ENCODE measurements around the gene P3H3.
A peak's percentile ranks its signal among the peaks of the same experiment; 100 is the strongest.

The P3H3 gene

GRCh38 chr12:6807170-6807569 lies 21.0 kb upstream of the P3H3 start:
- no peak for DNase-seq (ENCODE audit: low spot score)

- DNase-seq (ENCODE audit: low spot score), result no peak
These were observed 19.2 kb upstream of the P3H3 start for GRCh38 chr12:6809056-6809455.

- DNase-seq (ENCODE audit: low spot score), result no peak
These were observed 17.4 kb upstream of the P3H3 start for GRCh38 chr12:6810758-6811157.

GRCh38 chr12:6813363-6813762 lies 14.8 kb upstream of the P3H3 start:
- DNase-seq (ENCODE audit: low spot score), result no peak

GRCh38 chr12:6816598-6816997 lies 11.6 kb upstream of the P3H3 start:
- DNase-seq (ENCODE audit: low spot score), result no peak

GRCh38 chr12:6817098-6817497 lies 11.1 kb upstream of the P3H3 start:
- no peak for DNase-seq (ENCODE audit: low spot score)

- no peak for DNase-seq (ENCODE audit: low spot score)
These were observed 10.5 kb upstream of the P3H3 start for GRCh38 chr12:6817662-6818157.

GRCh38 chr12:6818222-6818621 lies 10.0 kb upstream of the P3H3 start:
- peak; percentile 78 for DNase-seq (ENCODE audit: low spot score)

GRCh38 chr12:6818645-6819044 lies 9.6 kb upstream of the P3H3 start:
- peak; percentile 52 for DNase-seq (ENCODE audit: low spot score)

- DNase-seq (ENCODE audit: low spot score), result peak; percentile 58
These were observed 8.8 kb upstream of the P3H3 start for GRCh38 chr12:6819106-6820030.

GRCh38 chr12:6820166-6820565 lies 8.0 kb upstream of the P3H3 start:
- DNase-seq (ENCODE audit: low spot score), result peak; percentile 66

GRCh38 chr12:6821591-6822425 lies 6.4 kb upstream of the P3H3 start, which contains the start of gene GPR162:
GPR162 (plus strand) TSS chr12:6821821; CDS start chr12:6823899, 2,078 bp downstream.
- peak; percentile 95 for DNase-seq (ENCODE audit: low spot score)

GRCh38 chr12:6822426-6823135 lies 5.6 kb upstream of the P3H3 start:
- peak; percentile 46 for DNase-seq (ENCODE audit: low spot score)

- peak; percentile 58 for DNase-seq (ENCODE audit: low spot score)
These were observed 4.8 kb upstream of the P3H3 start for GRCh38 chr12:6823182-6824084.

- DNase-seq (ENCODE audit: low spot score), result peak; percentile 47
These were observed 4.0 kb upstream of the P3H3 start for GRCh38 chr12:6824085-6824775.

- peak; percentile 56 for DNase-seq (ENCODE audit: low spot score)
These were observed 3.3 kb upstream of the P3H3 start for GRCh38 chr12:6824901-6825381.

- DNase-seq (ENCODE audit: low spot score), result peak; percentile 97
These were observed 2.6 kb upstream of the P3H3 start for GRCh38 chr12:6825398-6826124.

GRCh38 chr12:6826125-6826733 lies 2.0 kb upstream of the P3H3 start:
- peak; percentile 57 for DNase-seq (ENCODE audit: low spot score)

Measured in ecto neural progenitor cell (in vitro differentiated cells).